NT2/D1 (cell line): ENCODE data around the gene CGNL1.

ENCODE experiments used
- SUZ12 ChIP-seq: IDR thresholded peaks from 2 replicates; pipeline ENCODE4 v1.6.1; 2011; ENCODE audit not compliant: insufficient read length, insufficient read depth; ENCODE audit errors: extremely low read depth
- YY1 ChIP-seq: IDR thresholded peaks from 2 replicates; pipeline ENCODE4 v1.6.1; 2011; ENCODE audit not compliant: insufficient read length, insufficient read depth
- ZNF274 ChIP-seq: IDR thresholded peaks from 2 replicates; pipeline ENCODE4 v1.6.1; 2011; ENCODE audit warnings: mild to moderate bottlenecking, low read depth, low read length

GRCh38 chr15:57589281-57589680 lies 213.0 kb downstream of the CGNL1 start:
- TF ChIP-seq ZNF274 (no peak), SUZ12 (no peak), YY1 (no peak)
